SK-N-SH treated with all-trans-retinoic acid at 6 μM for 48 hours (cell line): ENCODE data around the gene GPR18.
"Not testable (repeated sequence)": the region's sequence is repeated elsewhere in the genome, so short reads cannot be mapped to it uniquely, and the experiment has no call there.

Source experiments
- ATAC-seq: fragments of 200-7000 bp; cut with Tn5 transposase; 3 replicates; pipeline ENCODE4 v1.9.1; 2020; ENCODE audit warnings: mild to moderate bottlenecking, moderate library complexity
- ARNTL ChIP-seq: fragments of 450-650 bp; formaldehyde crosslinking; IDR thresholded peaks from 2 replicates; pipeline ENCODE4 v1.5.0; 2020; ENCODE audit warnings: low read depth, mild to moderate bottlenecking, moderate library complexity, borderline replicate concordance
- BACH2 ChIP-seq: fragments of 250-450 bp; sonication (Bioruptor Pico); IDR thresholded peaks from 2 replicates; pipeline ENCODE4 v1.9.0; 2021; ENCODE audit warnings: mild to moderate bottlenecking, borderline replicate concordance
- CREB5 ChIP-seq: fragments of 250-450 bp; sonication (Bioruptor Pico); IDR thresholded peaks from 2 replicates; pipeline ENCODE4 v1.5.1; 2020; ENCODE audit warnings: low read depth, mild to moderate bottlenecking, moderate library complexity
- CSDC2 ChIP-seq: fragments of 250-450 bp; sonication (Bioruptor Pico); IDR thresholded peaks from 2 replicates; pipeline ENCODE4 v1.5.0; 2020; ENCODE audit warnings: mild to moderate bottlenecking, moderate library complexity
- ESRRG ChIP-seq: fragments of 250-450 bp; sonication (Bioruptor Pico); IDR thresholded peaks from 2 replicates; pipeline ENCODE4 v1.6.1; 2021; ENCODE audit warnings: mild to moderate bottlenecking
- GLIS3 ChIP-seq: fragments of 250-450 bp; sonication (Bioruptor Pico); IDR thresholded peaks from 2 replicates; pipeline ENCODE4 v1.5.0; 2020; ENCODE audit warnings: mild to moderate bottlenecking, moderate library complexity
- ISL1 ChIP-seq: fragments of 250-450 bp; sonication (Bioruptor Pico); IDR thresholded peaks from 2 replicates; pipeline ENCODE4 v2.1.2; 2022; ENCODE audit warnings: mild to moderate bottlenecking, moderate library complexity
- OSR1 ChIP-seq: fragments of 250-450 bp; sonication (Bioruptor Pico); IDR thresholded peaks from 2 replicates; pipeline ENCODE4 v1.8.0; 2022; ENCODE audit warnings: moderate library complexity, mild to moderate bottlenecking, inconsistent platforms
- PPARA ChIP-seq: fragments of 250-450 bp; sonication (Bioruptor Pico); IDR thresholded peaks from 2 replicates; pipeline ENCODE4 v1.5.0; 2020; ENCODE audit warnings: mild to moderate bottlenecking, borderline replicate concordance
- RARB ChIP-seq: fragments of 250-450 bp; sonication (Bioruptor Pico); IDR thresholded peaks from 2 replicates; pipeline ENCODE4 v1.8.0; 2021; ENCODE audit warnings: mild to moderate bottlenecking, moderate library complexity
- ZC3H10 ChIP-seq: fragments of 250-450 bp; sonication (Bioruptor Pico); IDR thresholded peaks from 2 replicates; pipeline ENCODE4 v1.5.1; 2021; ENCODE audit warnings: mild to moderate bottlenecking, moderate library complexity
- ZFP3 ChIP-seq: fragments of 250-450 bp; sonication (Bioruptor Pico); IDR thresholded peaks from 2 replicates; pipeline ENCODE4 v1.5.0; 2020; ENCODE audit warnings: mild to moderate bottlenecking, moderate library complexity
- ZNF565 ChIP-seq: fragments of 450-650 bp; formaldehyde crosslinking; conservative IDR thresholded peaks from 2 replicates; pipeline ENCODE4 v1.5.0; 2020; ENCODE audit warnings: low read depth, mild to moderate bottlenecking, moderate library complexity
- ZNF70 ChIP-seq: fragments of 450-650 bp; formaldehyde crosslinking; IDR thresholded peaks from 2 replicates; pipeline ENCODE4 v1.5.0; 2020; ENCODE audit warnings: mild to moderate bottlenecking, moderate library complexity
- ZNF8 ChIP-seq: fragments of 450-650 bp; formaldehyde crosslinking; IDR thresholded peaks from 2 replicates; pipeline ENCODE4 v1.5.0; 2020; ENCODE audit warnings: mild to moderate bottlenecking, moderate library complexity
- TF ChIP-seq, protein P1 (sequence below): fragments of 250-450 bp; sonication (Bioruptor Pico); IDR thresholded peaks from 2 replicates; pipeline ENCODE4 v1.8.0; 2021; ENCODE audit warnings: low read depth, mild to moderate bottlenecking, moderate library complexity, borderline replicate concordance
- TF ChIP-seq, protein P2 (sequence below): fragments of 250-450 bp; sonication (Bioruptor Pico); IDR thresholded peaks from 2 replicates; pipeline ENCODE4 v1.5.1; 2021; ENCODE audit warnings: mild to moderate bottlenecking, moderate library complexity

GPR18 gene

GRCh38 chr13:99251921-99252320 lies 6.3 kb downstream of the GPR18 start:
- no peak for TF ChIP-seq PPARA (CRISPR knock-in tag)
- ATAC-seq: no peak

DNA sequence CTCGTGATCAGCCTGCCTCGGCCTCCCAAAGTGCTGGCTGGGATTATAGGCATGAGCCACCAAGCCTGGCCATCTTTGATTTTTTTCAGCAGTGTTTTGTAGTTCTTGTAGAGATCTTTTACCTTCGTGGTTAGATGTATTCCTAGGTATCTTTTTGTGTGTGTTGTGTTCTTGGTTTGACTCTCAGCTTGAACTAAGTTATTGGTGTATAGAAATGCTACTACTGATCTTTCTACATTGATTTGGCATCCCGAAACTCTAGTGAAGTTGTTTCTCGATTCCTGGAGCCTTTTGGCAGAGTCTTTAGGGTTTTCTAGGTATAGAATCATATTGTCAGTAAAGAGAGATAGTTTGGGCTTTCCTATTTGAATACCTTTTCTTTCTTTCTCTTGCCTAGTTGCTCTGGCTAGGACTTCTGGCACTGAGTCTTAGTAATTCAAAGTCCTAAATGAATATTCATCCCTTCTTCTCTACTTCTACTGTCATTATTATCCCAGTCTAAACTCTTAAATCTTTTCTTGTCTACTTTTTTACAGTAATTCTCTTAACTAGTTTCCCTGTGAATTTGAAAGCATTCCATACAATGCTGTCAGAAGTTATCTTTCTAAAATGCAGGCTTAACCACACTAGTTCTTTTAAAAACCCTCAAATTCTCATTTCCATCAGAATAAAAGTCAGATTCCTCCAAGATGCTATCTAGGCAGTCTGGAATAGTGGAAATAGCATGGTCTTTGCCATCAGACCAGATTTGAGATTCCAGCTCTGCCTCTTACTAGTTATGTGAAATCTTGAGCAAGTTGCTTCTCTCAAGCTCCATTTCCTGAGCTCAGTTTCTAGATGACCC lies 7.0 kb downstream of the GPR18 start:
- no peak for ATAC-seq
- TF ChIP-seq BACH2 (CRISPR knock-in tag): no peak
- no peak for TF ChIP-seq ESRRG (CRISPR knock-in tag)
- no peak for TF ChIP-seq ZFP3 (CRISPR knock-in tag)
- TF ChIP-seq ZNF565: no peak
- TF ChIP-seq ZNF70: no peak
- no peak for TF ChIP-seq ISL1 (CRISPR knock-in tag)
- no peak for TF ChIP-seq RARB
- TF ChIP-seq, protein P1, sequence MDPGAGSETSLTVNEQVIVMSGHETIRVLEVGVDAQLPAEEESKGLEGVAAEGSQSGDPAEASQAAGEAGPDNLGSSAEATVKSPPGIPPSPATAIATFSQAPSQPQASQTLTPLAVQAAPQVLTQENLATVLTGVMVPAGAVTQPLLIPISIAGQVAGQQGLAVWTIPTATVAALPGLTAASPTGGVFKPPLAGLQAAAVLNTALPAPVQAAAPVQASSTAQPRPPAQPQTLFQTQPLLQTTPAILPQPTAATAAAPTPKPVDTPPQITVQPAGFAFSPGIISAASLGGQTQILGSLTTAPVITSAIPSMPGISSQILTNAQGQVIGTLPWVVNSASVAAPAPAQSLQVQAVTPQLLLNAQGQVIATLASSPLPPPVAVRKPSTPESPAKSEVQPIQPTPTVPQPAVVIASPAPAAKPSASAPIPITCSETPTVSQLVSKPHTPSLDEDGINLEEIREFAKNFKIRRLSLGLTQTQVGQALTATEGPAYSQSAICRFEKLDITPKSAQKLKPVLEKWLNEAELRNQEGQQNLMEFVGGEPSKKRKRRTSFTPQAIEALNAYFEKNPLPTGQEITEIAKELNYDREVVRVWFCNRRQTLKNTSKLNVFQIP (CRISPR knock-in tag): no peak
- TF ChIP-seq ARNTL (CRISPR knock-in tag): no peak

GRCh38 chr13:99249606-99250005 lies 8.6 kb downstream of the GPR18 start:
- not testable (repeated sequence) for ATAC-seq

DNA sequence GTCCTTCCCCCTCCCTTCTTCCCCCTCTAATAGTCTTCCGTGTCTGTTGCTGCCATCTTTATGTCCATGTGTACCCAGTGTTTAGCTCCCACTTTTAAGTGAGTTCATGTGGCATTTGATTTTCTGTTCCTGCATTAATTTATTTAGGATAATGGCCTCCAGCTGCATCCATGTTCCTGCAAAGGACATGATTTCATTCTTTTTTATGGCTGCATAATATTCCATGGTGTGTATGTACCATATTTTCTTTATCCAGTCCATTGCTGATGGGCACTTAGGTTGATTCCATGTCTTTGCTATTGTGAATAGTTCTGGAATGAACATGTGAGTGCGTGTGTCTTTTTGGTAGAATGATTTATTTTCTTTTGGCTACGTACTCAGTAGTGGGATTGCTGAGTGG lies 9.0 kb downstream of the GPR18 start:
- not testable (repeated sequence) for ATAC-seq

- TF ChIP-seq PPARA (CRISPR knock-in tag): no peak
- no peak for TF ChIP-seq ISL1 (CRISPR knock-in tag)
- no peak for TF ChIP-seq OSR1
- no peak for TF ChIP-seq CREB5 (CRISPR knock-in tag)
- no peak for TF ChIP-seq BACH2 (CRISPR knock-in tag)
- no peak for TF ChIP-seq ZC3H10 (CRISPR knock-in tag)
- TF ChIP-seq ARNTL (CRISPR knock-in tag): no peak
- TF ChIP-seq, protein P1 (CRISPR knock-in tag): no peak
- TF ChIP-seq CSDC2 (CRISPR knock-in tag): no peak
- no peak for ATAC-seq
Measured at GRCh38 chr13:99246100-99246499, 12.1 kb downstream of the GPR18 start.

- ATAC-seq: no peak
- TF ChIP-seq ARNTL (CRISPR knock-in tag) (no peak), ZNF8 (no peak), BACH2 (CRISPR knock-in tag) (no peak), GLIS3 (CRISPR knock-in tag) (no peak), PPARA (CRISPR knock-in tag) (no peak)
- TF ChIP-seq, all 23 proteins: peak for 0
Measured at GRCh38 chr13:99237981-99238662, 20.1 kb downstream of the GPR18 start.

DNA sequence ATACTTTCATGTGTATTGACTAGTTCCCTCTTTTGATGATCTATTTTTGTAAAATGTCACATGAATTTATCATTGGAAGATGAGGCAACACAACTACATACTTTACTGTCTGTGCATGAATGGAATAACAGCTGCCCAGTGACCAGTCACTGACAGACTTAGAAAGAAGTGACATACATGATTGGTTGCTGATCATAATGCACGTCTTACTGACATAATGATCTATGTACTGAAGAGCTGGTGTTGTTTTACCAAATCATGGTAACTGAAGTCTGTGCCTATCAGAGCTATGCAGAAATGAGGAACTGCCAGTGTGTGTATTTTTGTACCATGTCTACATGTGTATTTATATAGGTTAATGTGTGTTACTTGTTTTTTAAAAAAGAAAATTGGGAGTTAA lies 26.5 kb downstream of the GPR18 start:
- ATAC-seq: no peak
- TF ChIP-seq GLIS3 (CRISPR knock-in tag) (no peak), ZNF8 (no peak), ZNF70 (no peak), CREB5 (CRISPR knock-in tag) (no peak), ZFP3 (CRISPR knock-in tag) (no peak), PPARA (CRISPR knock-in tag) (no peak)
- TF ChIP-seq, protein P1 (CRISPR knock-in tag): no peak
- TF ChIP-seq, protein P2, sequence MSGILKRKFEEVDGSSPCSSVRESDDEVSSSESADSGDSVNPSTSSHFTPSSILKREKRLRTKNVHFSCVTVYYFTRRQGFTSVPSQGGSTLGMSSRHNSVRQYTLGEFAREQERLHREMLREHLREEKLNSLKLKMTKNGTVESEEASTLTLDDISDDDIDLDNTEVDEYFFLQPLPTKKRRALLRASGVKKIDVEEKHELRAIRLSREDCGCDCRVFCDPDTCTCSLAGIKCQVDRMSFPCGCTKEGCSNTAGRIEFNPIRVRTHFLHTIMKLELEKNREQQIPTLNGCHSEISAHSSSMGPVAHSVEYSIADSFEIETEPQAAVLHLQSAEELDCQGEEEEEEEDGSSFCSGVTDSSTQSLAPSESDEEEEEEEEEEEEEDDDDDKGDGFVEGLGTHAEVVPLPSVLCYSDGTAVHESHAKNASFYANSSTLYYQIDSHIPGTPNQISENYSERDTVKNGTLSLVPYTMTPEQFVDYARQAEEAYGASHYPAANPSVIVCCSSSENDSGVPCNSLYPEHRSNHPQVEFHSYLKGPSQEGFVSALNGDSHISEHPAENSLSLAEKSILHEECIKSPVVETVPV (CRISPR knock-in tag): no peak
